Endodermal cell (in vitro differentiated cells): Measurements from ENCODE around the gene GPR142. TPM values are rescaled to one million over a fixed set of nuclear protein-coding genes. Genes with fewer than 3 reads are reported as not detected.

Source experiments
- DNase-seq: peaks from one replicate; pipeline ENCODE4 v3.0.0-alpha.2; 2017
- H3K27ac ChIP-seq: 2 replicates; pipeline ENCODE4 v1.5.1; 2013; ENCODE audit warnings: mild to moderate bottlenecking, low read depth, low read length, moderate library complexity
- H3K27me3 ChIP-seq: 2 replicates; pipeline ENCODE4 v1.6.1; 2013; ENCODE audit warnings: mild to moderate bottlenecking, low read length, moderate library complexity; ENCODE audit not compliant: insufficient read depth, control insufficient read depth, poor library complexity, severe bottlenecking
- H3K36me3 ChIP-seq: 2 replicates; pipeline ENCODE4 v1.7.0; 2013; ENCODE audit warnings: mild to moderate bottlenecking, low read length, moderate library complexity; ENCODE audit not compliant: control insufficient read depth, insufficient read depth
- H3K4me1 ChIP-seq: one replicate; pipeline ENCODE4 v1.7.0; 2013; ENCODE audit warnings: low read length; ENCODE audit not compliant: control insufficient read depth, insufficient read depth
- H3K4me3 ChIP-seq: 2 replicates; pipeline ENCODE4 v1.5.1; 2013; ENCODE audit warnings: mild to moderate bottlenecking, low read length, moderate library complexity
- H3K9ac ChIP-seq: 2 replicates; pipeline ENCODE4 v1.6.1; 2013; ENCODE audit warnings: mild to moderate bottlenecking, low read length, moderate library complexity; ENCODE audit not compliant: poor library complexity, severe bottlenecking; ENCODE audit errors: extremely low read depth
- H3K9me3 ChIP-seq: 2 replicates; pipeline ENCODE4 v1.6.1; 2013; ENCODE audit warnings: mild to moderate bottlenecking, low read length, moderate library complexity; ENCODE audit not compliant: control insufficient read depth
- H3K27ac Mint-ChIP-seq: 2 replicates; pipeline ENCODE4 v1.8.0; 2020; ENCODE audit warnings: mixed read lengths
- H3K27me3 Mint-ChIP-seq: 2 replicates; pipeline ENCODE4 v1.8.0; 2021; ENCODE audit warnings: mild to moderate bottlenecking, mixed read lengths; ENCODE audit not compliant: insufficient read depth
- H3K36me3 Mint-ChIP-seq: 2 replicates; pipeline ENCODE4 v1.8.0; 2020; ENCODE audit warnings: low read depth, mixed read lengths
- H3K4me1 Mint-ChIP-seq: 2 replicates; pipeline ENCODE4 v1.8.0; 2020; ENCODE audit warnings: mixed read lengths
- H3K4me3 Mint-ChIP-seq: 2 replicates; pipeline ENCODE4 v1.8.0; 2020; ENCODE audit warnings: mild to moderate bottlenecking, moderate library complexity, mixed read lengths
- H3K9me3 Mint-ChIP-seq: 2 replicates; pipeline ENCODE4 v1.8.0; 2020; ENCODE audit warnings: mild to moderate bottlenecking, mixed read lengths
- CTCF ChIP-seq: fragments of 200-600 bp; sonication (generic); conservative IDR thresholded peaks from 2 replicates; pipeline ENCODE4 v1.5.0; 2021; ENCODE audit warnings: antibody characterized with exemption, mild to moderate bottlenecking
- WGBS, 2 experiments: methylation state at CpG; one replicate each; pipeline versions ENCODE4 v1.1.5 to v1.1.7; 2013; ENCODE audit warnings: missing lambda C conversion rate in 2 of 2, mixed read lengths in 1 of 2; ENCODE audit not compliant: insufficient coverage in 1 of 2, insufficient read length in 1 of 2; 5-methylcytosine and 5-hydroxymethylcytosine counted together
- total RNA-seq, 2 donors: library from RNA; stranded (reverse); fragmentation: NEBNext Ultra II Directional in 1 of 2; extraction: Animal tissue kit (Norgen Biotek cat#: 25700) in 1 of 2; gene quantifications; 2 replicates in 1 of 2; 3 replicates in 1 of 2; pipeline ENCODE4 v1.2.1, GENCODE V29; 2021

Gene GPR142
- total RNA-seq, 2 donors from 2014 or later: 0.29 to 0.92 TPM

GRCh38 chr17:74372426-74372825 lies 5.1 kb downstream of the GPR142 start:
- 87 to 93% methylated on average over 7 to 9 of the region's 9 CpGs for WGBS, 2 experiments
- no peak overlapping the region for H3K27ac ChIP-seq
- peaks cover 35% of the 10 kb centered on the region for H3K27me3 Mint-ChIP-seq
- no peaks in the 10 kb centered on the region for H3K36me3 ChIP-seq
- H3K9ac ChIP-seq: no peak overlapping the region
- peaks cover 4% of the 10 kb centered on the region for H3K4me1 Mint-ChIP-seq
- no peak overlapping the region for H3K4me3 ChIP-seq
- no peaks in the 10 kb centered on the region for H3K9me3 ChIP-seq
- no peak for TF ChIP-seq CTCF
- no peaks in the 10 kb centered on the region for H3K36me3 Mint-ChIP-seq
- H3K4me3 Mint-ChIP-seq: no peak overlapping the region
- H3K27ac Mint-ChIP-seq: no peak overlapping the region
- no peak for DNase-seq
- no peaks in the 10 kb centered on the region for H3K4me1 ChIP-seq
- no peaks in the 10 kb centered on the region for H3K9me3 Mint-ChIP-seq
- peaks cover 6% of the 10 kb centered on the region for H3K27me3 ChIP-seq

- no peak for TF ChIP-seq CTCF
- H3K4me1 ChIP-seq: no peaks in the 10 kb centered on the region
- no peaks in the 10 kb centered on the region for H3K36me3 ChIP-seq
- Mint-ChIP-seq H3K4me1 (peaks cover 4% of the 10 kb centered on the region), H3K36me3 (no peaks in the 10 kb centered on the region), H3K9me3 (no peaks in the 10 kb centered on the region), H3K27ac (no peak overlapping the region), H3K4me3 (no peak overlapping the region), H3K27me3 (peaks cover 38% of the 10 kb centered on the region)
- H3K27me3 ChIP-seq: peaks cover 7% of the 10 kb centered on the region
- no peak overlapping the region for H3K9ac ChIP-seq
- DNase-seq: no peak
- H3K27ac ChIP-seq: no peak overlapping the region
- no peak overlapping the region for H3K4me3 ChIP-seq
- 84 to 88% methylated on average over 14 to 15 of the region's 15 CpGs for WGBS, 2 experiments
- no peaks in the 10 kb centered on the region for H3K9me3 ChIP-seq
Observed at GRCh38 chr17:74373838-74374606, 6.7 kb downstream of the GPR142 start.

GRCh38 chr17:74374858-74375257 lies 7.6 kb downstream of the GPR142 start:
- DNase-seq: no peak
- WGBS, 2 experiments: 87 to 100% methylated on average over 1 to 3 of the region's 3 CpGs
- no peaks in the 10 kb centered on the region for H3K9me3 ChIP-seq
- H3K4me1 Mint-ChIP-seq: peaks cover 2% of the 10 kb centered on the region
- H3K4me3 ChIP-seq: no peak overlapping the region
- H3K9ac ChIP-seq: no peak overlapping the region
- H3K27ac Mint-ChIP-seq: no peak overlapping the region
- no peak for TF ChIP-seq CTCF
- no peaks in the 10 kb centered on the region for H3K4me1 ChIP-seq
- no peaks in the 10 kb centered on the region for H3K36me3 Mint-ChIP-seq
- H3K9me3 Mint-ChIP-seq: no peaks in the 10 kb centered on the region
- H3K27ac ChIP-seq: no peak overlapping the region
- H3K27me3 Mint-ChIP-seq: peaks cover 35% of the 10 kb centered on the region
- no peak overlapping the region for H3K4me3 Mint-ChIP-seq
- no peaks in the 10 kb centered on the region for H3K36me3 ChIP-seq
- H3K27me3 ChIP-seq: peaks cover 7% of the 10 kb centered on the region
